Amniotic epithelial cell (primary cell): ENCODE measurements around the gene NFIC.
"Not testable (repeated sequence)": the region's sequence is repeated elsewhere in the genome, so short reads cannot be mapped to it uniquely, and the experiment has no call there.

Experiments
- DNase-seq: peaks from one replicate; pipeline ENCODE4 v3.0.0-alpha.2; 2010; ENCODE audit warnings: low read depth

Gene NFIC

GRCh38 chr19:3492919-3493318 is 126.5 kb downstream of the NFIC start:
- no peak for DNase-seq

- no peak for DNase-seq
These were observed 127.3 kb downstream of the NFIC start for GRCh38 chr19:3493651-3494050.

GRCh38 chr19:3494051-3494450 is 127.7 kb downstream of the NFIC start:
- DNase-seq, result peak; percentile 52

- DNase-seq, result no peak
These were observed 128.2 kb downstream of the NFIC start for GRCh38 chr19:3494559-3494958.

- DNase-seq, result no peak
These were observed 130.2 kb downstream of the NFIC start for GRCh38 chr19:3496392-3497273.

GRCh38 chr19:3497757-3498520 is 131.6 kb downstream of the NFIC start:
- no peak for DNase-seq

- no peak for DNase-seq
These were observed 133.5 kb downstream of the NFIC start for GRCh38 chr19:3499738-3500428.

GRCh38 chr19:3500429-3501101 is 134.2 kb downstream of the NFIC start, which contains the start of gene DOHH:
DOHH (minus strand) TSS chr19:3500674; CDS start chr19:3496814, 3,860 bp downstream.
- peak; percentile 94 for DNase-seq

GRCh38 chr19:3501780-3502179 is 135.4 kb downstream of the NFIC start:
- DNase-seq, result no peak

- DNase-seq, result peak; percentile 93
These were observed 136.7 kb downstream of the NFIC start for GRCh38 chr19:3503036-3503572.

GRCh38 chr19:3504735-3505134 is 138.4 kb downstream of the NFIC start:
- DNase-seq, result peak; percentile 97

GRCh38 chr19:3505598-3506383 is 139.4 kb downstream of the NFIC start, which contains the start of gene FZR1:
FZR1 (plus strand) TSS chr19:3506311; CDS start chr19:3522990, 16,679 bp downstream.
- peak; percentile 95 for DNase-seq

GRCh38 chr19:3506384-3507340 is 140.3 kb downstream of the NFIC start:
- no peak for DNase-seq

- no peak for DNase-seq
These were observed 141.2 kb downstream of the NFIC start for GRCh38 chr19:3507371-3508120.

- DNase-seq, result not testable (repeated sequence)
These were observed 141.8 kb downstream of the NFIC start for GRCh38 chr19:3508121-3508661.

GRCh38 chr19:3508771-3509535 is 142.6 kb downstream of the NFIC start:
- no peak for DNase-seq

GRCh38 chr19:3509566-3509989 is 143.2 kb downstream of the NFIC start:
- DNase-seq, result peak; percentile 61

- DNase-seq, result no peak
These were observed 144.3 kb downstream of the NFIC start for GRCh38 chr19:3510727-3511126.
